ENCODE measurements around the gene NR2F1-AS1. TPM values are rescaled to one million over a fixed set of nuclear protein-coding genes. Genes with fewer than 3 reads are reported as not detected.

The NR2F1-AS1 gene
- total RNA-seq, 1 experiment from 2014 or later = 1.5 TPM

- Mint-ChIP-seq H3K36me3 (peaks cover 8% of the 10 kb centered on the region), H3K4me3 (peak overlapping the region; percentile 54; the same call in 1 of the 2 replicates), H3K4me1 (peaks cover 21% of the 10 kb centered on the region), H3K9me3 (no peaks in the 10 kb centered on the region), H3K27me3 (ENCODE audit: low read depth) (peaks cover 33% of the 10 kb centered on the region; the same call in 1 of the 2 replicates), H3K27ac (no peak overlapping the region)
- ATAC-seq (no peak), DNase-seq (ENCODE audit: low spot score) (no peak)
- CTCF ChIA-PET = interaction anchor here (0.9 to 2.5 kb wide), 7 partner anchors 8 to 214 kb away, joined by 3 to 8 read pairs (median 4); no protein-coding TSS in a partner anchor
- POLR2A ChIA-PET = no interaction called here
- no peak for TF ChIP-seq ZNF138 (CRISPR knock-in tag; conservative IDR thresholded peaks at IDR 0.05)
- no peak for TF ChIP-seq TP53 (CRISPR knock-in tag; IDR thresholded peaks at IDR 0.05)
- TF ChIP-seq ZNF281 (CRISPR knock-in tag; IDR thresholded peaks at IDR 0.05) = no peak
- TF ChIP-seq, protein P1, sequence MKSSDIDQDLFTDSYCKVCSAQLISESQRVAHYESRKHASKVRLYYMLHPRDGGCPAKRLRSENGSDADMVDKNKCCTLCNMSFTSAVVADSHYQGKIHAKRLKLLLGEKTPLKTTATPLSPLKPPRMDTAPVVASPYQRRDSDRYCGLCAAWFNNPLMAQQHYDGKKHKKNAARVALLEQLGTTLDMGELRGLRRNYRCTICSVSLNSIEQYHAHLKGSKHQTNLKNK (CRISPR knock-in tag; IDR thresholded peaks at IDR 0.05) = no peak
Observed at GRCh38 chr5:93586736-93587596, 5.9 kb upstream of the NR2F1-AS1 start.

DNA sequence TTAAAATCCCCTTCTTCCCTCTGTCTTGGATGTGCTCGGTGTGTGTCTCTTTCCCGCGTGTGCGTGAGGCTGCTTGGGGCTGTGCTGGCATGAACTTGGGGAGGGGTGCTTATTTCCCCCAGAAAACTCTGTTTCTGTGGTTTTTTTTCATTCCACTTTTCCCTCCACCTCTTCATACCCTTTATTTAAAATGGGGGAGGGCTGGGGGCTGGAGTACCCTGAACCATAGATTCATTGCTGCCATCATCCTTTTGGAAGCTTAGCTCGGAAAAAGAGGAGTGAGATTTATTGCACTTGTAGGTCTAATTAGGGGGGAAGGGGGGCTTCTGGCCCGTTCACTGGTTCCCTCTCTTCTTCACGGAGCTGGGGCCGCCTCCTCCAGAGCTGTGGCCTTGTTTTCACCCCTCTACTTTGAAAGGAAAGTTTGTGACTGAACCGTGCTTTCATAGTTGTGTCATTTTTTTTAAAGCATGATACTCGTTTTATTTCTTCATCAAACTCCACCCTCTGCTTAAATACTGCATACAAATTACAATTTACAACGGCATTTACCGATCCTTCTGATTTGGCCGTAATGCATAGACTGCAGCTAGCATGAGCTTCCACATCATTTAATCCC, 4.9 kb upstream of the NR2F1-AS1 start:
- H3K36me3 Mint-ChIP-seq = peaks cover 8% of the 10 kb centered on the region
- POLR2A ChIA-PET = no interaction called here
- CTCF ChIA-PET = interaction anchor here (1.3 to 2.4 kb wide), 4 partner anchors 10 to 215 kb away, joined by 3 to 8 read pairs (median 4); no protein-coding TSS in a partner anchor
- H3K27me3 Mint-ChIP-seq (ENCODE audit: low read depth) = peaks cover 33% of the 10 kb centered on the region; the same call in 1 of the 2 replicates
- H3K4me1 Mint-ChIP-seq = peaks cover 23% of the 10 kb centered on the region
- no peak for DNase-seq (ENCODE audit: low spot score)
- H3K27ac Mint-ChIP-seq = no peak overlapping the region
- no peaks in the 10 kb centered on the region for H3K9me3 Mint-ChIP-seq
- no peak for ATAC-seq
- H3K4me3 Mint-ChIP-seq = peak overlapping the region; percentile 63
- no peak for TF ChIP-seq GRHL2 (CRISPR knock-in tag; IDR thresholded peaks at IDR 0.05; ENCODE audit: insufficient replicate concordance, severe bottlenecking)
- no peak for TF ChIP-seq NFYB (CRISPR knock-in tag; conservative IDR thresholded peaks at IDR 0.05; ENCODE audit: low read depth)
- TF ChIP-seq, protein P2, sequence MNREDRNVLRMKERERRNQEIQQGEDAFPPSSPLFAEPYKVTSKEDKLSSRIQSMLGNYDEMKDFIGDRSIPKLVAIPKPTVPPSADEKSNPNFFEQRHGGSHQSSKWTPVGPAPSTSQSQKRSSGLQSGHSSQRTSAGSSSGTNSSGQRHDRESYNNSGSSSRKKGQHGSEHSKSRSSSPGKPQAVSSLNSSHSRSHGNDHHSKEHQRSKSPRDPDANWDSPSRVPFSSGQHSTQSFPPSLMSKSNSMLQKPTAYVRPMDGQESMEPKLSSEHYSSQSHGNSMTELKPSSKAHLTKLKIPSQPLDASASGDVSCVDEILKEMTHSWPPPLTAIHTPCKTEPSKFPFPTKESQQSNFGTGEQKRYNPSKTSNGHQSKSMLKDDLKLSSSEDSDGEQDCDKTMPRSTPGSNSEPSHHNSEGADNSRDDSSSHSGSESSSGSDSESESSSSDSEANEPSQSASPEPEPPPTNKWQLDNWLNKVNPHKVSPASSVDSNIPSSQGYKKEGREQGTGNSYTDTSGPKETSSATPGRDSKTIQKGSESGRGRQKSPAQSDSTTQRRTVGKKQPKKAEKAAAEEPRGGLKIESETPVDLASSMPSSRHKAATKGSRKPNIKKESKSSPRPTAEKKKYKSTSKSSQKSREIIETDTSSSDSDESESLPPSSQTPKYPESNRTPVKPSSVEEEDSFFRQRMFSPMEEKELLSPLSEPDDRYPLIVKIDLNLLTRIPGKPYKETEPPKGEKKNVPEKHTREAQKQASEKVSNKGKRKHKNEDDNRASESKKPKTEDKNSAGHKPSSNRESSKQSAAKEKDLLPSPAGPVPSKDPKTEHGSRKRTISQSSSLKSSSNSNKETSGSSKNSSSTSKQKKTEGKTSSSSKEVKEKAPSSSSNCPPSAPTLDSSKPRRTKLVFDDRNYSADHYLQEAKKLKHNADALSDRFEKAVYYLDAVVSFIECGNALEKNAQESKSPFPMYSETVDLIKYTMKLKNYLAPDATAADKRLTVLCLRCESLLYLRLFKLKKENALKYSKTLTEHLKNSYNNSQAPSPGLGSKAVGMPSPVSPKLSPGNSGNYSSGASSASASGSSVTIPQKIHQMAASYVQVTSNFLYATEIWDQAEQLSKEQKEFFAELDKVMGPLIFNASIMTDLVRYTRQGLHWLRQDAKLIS (CRISPR knock-in tag; IDR thresholded peaks at IDR 0.05; ENCODE audit: borderline replicate concordance) = no peak
- no peak for TF ChIP-seq CREM (CRISPR knock-in tag; IDR thresholded peaks at IDR 0.05)
- TF ChIP-seq E2F4 (CRISPR knock-in tag; IDR thresholded peaks at IDR 0.05; ENCODE audit: borderline replicate concordance, low read depth) = no peak
- TF ChIP-seq, protein P3, sequence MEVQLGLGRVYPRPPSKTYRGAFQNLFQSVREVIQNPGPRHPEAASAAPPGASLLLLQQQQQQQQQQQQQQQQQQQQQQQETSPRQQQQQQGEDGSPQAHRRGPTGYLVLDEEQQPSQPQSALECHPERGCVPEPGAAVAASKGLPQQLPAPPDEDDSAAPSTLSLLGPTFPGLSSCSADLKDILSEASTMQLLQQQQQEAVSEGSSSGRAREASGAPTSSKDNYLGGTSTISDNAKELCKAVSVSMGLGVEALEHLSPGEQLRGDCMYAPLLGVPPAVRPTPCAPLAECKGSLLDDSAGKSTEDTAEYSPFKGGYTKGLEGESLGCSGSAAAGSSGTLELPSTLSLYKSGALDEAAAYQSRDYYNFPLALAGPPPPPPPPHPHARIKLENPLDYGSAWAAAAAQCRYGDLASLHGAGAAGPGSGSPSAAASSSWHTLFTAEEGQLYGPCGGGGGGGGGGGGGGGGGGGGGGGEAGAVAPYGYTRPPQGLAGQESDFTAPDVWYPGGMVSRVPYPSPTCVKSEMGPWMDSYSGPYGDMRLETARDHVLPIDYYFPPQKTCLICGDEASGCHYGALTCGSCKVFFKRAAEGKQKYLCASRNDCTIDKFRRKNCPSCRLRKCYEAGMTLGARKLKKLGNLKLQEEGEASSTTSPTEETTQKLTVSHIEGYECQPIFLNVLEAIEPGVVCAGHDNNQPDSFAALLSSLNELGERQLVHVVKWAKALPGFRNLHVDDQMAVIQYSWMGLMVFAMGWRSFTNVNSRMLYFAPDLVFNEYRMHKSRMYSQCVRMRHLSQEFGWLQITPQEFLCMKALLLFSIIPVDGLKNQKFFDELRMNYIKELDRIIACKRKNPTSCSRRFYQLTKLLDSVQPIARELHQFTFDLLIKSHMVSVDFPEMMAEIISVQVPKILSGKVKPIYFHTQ (CRISPR knock-in tag; IDR thresholded peaks at IDR 0.05) = no peak
- TF ChIP-seq ESRRA (CRISPR knock-in tag; IDR thresholded peaks at IDR 0.05; ENCODE audit: borderline replicate concordance) = no peak
- no peak for TF ChIP-seq ZNF532 (CRISPR knock-in tag; IDR thresholded peaks at IDR 0.05; ENCODE audit: borderline replicate concordance)
- no peak for TF ChIP-seq FOXP1 (CRISPR knock-in tag; IDR thresholded peaks at IDR 0.05; ENCODE audit: borderline replicate concordance)
- no peak for TF ChIP-seq MXD4 (CRISPR knock-in tag; IDR thresholded peaks at IDR 0.05; ENCODE audit: borderline replicate concordance)
- TF ChIP-seq, protein P1 (CRISPR knock-in tag; IDR thresholded peaks at IDR 0.05) = no peak
